ENCODE results near the gene ZNF280D. TPM values are rescaled to one million over a fixed set of nuclear protein-coding genes. Genes with fewer than 3 reads are reported as not detected.

ZNF280D gene
- total RNA-seq, 1 experiment from 2014 or later, result 25.3 TPM

- POLR2A ChIA-PET, result no interaction called here
Observed at GRCh38 chr15:56718560-56718959, 14.7 kb downstream of the ZNF280D start.

More at GRCh38 chr15:56718560-56718959, 14.7 kb downstream of the ZNF280D start:
- no TSS peak for BruUV-seq (replicated peaks)
- Histone ChIP-seq H4K20me1 (ENCODE audit: insufficient read depth) (no peaks in the 10 kb centered on the region), H3K27me3 (ENCODE audit: insufficient read depth, low read length) (no peaks in the 10 kb centered on the region), H3K4me3 (replicated peaks in 1 of 2; ENCODE audit: low read depth in 1 of 2, low read length in 2 of 2) (no peak overlapping the region), H3K4me2 (ENCODE audit: low read length) (no peak overlapping the region), H3K27ac (ENCODE audit: low read depth, low read length) (no peak overlapping the region), H3K4me1 (ENCODE audit: control insufficient read depth in 1 of 2, insufficient read depth in 2 of 2, low read length in 2 of 2) (peaks cover 7 to 15% of the 10 kb centered on the region in 2 experiments), H3K9ac (ENCODE audit: low read length) (no peak overlapping the region), H3K9me2 (ENCODE audit: insufficient read depth) (no peaks in the 10 kb centered on the region), H3K9me3 (ENCODE audit: control insufficient read depth in 1 of 2, insufficient read depth in 1 of 2, low read depth in 1 of 2, low read length in 2 of 2) (no peaks in the 10 kb centered on the region), H3K36me3 (ENCODE audit: control insufficient read depth in 1 of 2, insufficient read depth in 2 of 2, low read length in 2 of 2) (no peaks in the 10 kb centered on the region), H3K79me2 (ENCODE audit: insufficient read depth, low read length) (peaks cover 23% of the 10 kb centered on the region), H2AFZ (ENCODE audit: low read depth, low read length, poor library complexity, severe bottlenecking) (no peak overlapping the region)
- intact Hi-C loops (cut with micrococcal nuclease), result no loop called here
- DNase-seq (ENCODE audit: low read depth, low spot score), result no peak
- RAD21 ChIA-PET (ENCODE audit: low non-redundant PET in 1 of 2, low total read pairs in 2 of 2, uncharacterized antibody in 2 of 2, unreplicated experiment in 2 of 2), result no interaction called here
- CTCF ChIA-PET, result no interaction called here
- no peak for TF ChIP-seq ELF1 (IDR thresholded peaks at IDR 0.05; ENCODE audit: borderline replicate concordance, low read depth)
- TF ChIP-seq POLR2AphosphoS5 (IDR thresholded peaks at IDR 0.05; ENCODE audit: low read depth, low read length), result no peak
- TF ChIP-seq CBX3 (IDR thresholded peaks at IDR 0.05; ENCODE audit: low read depth), result no peak
- TF ChIP-seq POLR2A (IDR thresholded peaks at IDR 0.05; ENCODE audit: borderline replicate concordance, extremely low read depth, insufficient read depth, insufficient read length), result no peak
- TF ChIP-seq JUND (IDR thresholded peaks at IDR 0.05), result no peak
- no peak for TF ChIP-seq SRF (IDR thresholded peaks at IDR 0.05; ENCODE audit: low read depth)
- TF ChIP-seq SIN3A (IDR thresholded peaks at IDR 0.05; ENCODE audit: low read depth), result no peak
- TF ChIP-seq ZFX (IDR thresholded peaks at IDR 0.05), result no peak
- TF ChIP-seq ZBTB33 (IDR thresholded peaks at IDR 0.05; ENCODE audit: extremely low read depth, insufficient replicate concordance, low read length), result no peak
- TF ChIP-seq CTCF (IDR thresholded peaks at IDR 0.05 in 2 of 3, conservative IDR thresholded peaks at IDR 0.05 in 1 of 3; ENCODE audit: borderline replicate concordance in 1 of 3, insufficient read depth in 1 of 3, low read depth in 2 of 3, low read length in 2 of 3), result no peak
- TF ChIP-seq TCF7L2 (IDR thresholded peaks at IDR 0.05; ENCODE audit: borderline replicate concordance, extremely low read depth, insufficient read depth, insufficient read length), result no peak
- TF ChIP-seq EGR1 (IDR thresholded peaks at IDR 0.05; ENCODE audit: low read depth), result no peak
- TF ChIP-seq YY1 (IDR thresholded peaks at IDR 0.05; ENCODE audit: extremely low read depth, insufficient replicate concordance, low read depth, low read length), result no peak
- no peak for TF ChIP-seq REST (IDR thresholded peaks at IDR 0.05; ENCODE audit: low read depth)
- no peak for TF ChIP-seq ZNF274 (IDR thresholded peaks at IDR 0.05; ENCODE audit: low read depth, low read length)
- no peak for TF ChIP-seq EZH2 (IDR thresholded peaks at IDR 0.05)
- TF ChIP-seq FOSL1 (IDR thresholded peaks at IDR 0.05; ENCODE audit: low read depth), result no peak
- ATAC-seq, result no peak
